GM19455 (cell line): ENCODE data around the gene COX4I1.

Experiments used
- ATAC-seq: cut with Tn5 transposase; IDR thresholded peaks from one replicate; pipeline ENCODE4 v1.9.1; 2021; ENCODE audit not compliant: unreplicated experiment

Gene COX4I1

DNA sequence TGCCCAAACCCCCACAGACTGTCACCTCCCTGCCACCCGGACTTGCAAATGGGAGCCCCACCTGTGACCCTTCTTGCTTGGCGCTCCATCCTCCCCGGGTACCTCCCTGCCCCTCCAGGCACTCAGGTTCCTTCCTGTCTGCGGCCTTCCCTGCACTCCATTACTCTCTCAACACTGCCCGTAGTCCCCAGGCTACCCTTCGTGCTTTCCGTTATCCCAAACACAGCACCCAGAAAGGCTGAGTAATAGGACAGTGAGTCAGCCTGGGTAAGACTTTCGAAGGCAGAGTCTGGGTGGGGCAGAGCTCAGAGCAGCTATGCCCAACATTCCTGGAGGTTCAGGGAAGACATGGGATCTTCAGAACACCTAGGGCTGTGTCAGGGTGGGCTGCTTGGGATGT is 32.0 kb upstream of the COX4I1 start:
- no peak for ATAC-seq

DNA sequence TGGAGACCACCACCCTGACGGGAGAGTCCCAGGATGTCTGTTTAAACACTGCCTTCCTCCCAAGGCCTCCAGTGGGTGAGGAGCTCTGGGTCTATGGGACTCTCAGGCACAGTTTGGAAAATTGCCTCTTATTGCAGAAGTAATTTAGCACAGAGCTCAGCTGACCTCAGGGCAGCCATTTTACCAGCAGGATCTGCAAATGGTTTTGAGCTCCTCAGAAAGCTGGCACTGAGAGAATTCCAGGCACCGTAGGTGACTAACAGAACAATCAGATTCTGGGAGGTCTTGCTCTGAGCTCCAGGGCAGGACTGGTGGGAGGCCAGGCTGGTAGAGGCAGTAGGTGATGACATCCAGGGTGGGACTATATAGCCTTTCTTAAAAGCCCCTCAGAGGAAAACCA is 31.3 kb upstream of the COX4I1 start:
- ATAC-seq = no peak

DNA sequence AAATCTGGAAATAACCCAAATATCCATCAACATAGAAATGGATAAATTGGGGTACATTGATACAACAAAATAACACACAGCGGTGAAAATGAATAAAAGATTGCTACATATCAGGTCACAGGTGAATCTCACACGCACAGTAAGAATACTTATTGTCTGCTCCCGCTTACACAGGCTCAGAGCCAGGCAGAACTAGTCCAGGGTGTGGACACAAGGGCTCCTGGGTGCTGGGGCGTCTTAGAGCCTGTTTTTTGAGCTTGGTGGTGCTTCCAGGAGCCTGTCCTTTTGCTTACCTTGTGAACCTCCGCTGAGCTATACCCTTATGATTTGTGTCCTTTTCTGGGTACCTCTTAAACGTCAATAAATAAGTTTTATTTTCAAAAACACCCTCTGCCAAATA is 28.8 kb upstream of the COX4I1 start:
- ATAC-seq = no peak

DNA sequence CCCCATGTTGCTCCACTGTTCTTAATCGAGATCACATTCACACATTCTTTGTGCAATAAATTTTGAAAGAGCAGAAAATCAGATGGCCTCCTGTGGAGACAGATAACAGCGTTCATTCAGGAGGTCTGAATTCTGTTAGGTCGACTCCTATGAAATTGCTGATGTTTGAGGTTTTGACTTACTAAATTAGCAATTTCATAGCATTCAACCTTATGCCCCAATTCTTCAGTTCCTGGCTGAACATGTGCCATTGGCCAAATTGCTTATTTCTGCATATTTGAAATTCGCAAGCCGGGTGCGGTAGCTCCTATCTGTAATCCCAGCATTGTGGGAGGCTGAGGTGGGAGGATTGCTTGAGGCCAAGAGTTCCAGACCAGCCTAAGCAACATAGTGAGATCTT is 26.5 kb upstream of the COX4I1 start:
- no peak for ATAC-seq

DNA sequence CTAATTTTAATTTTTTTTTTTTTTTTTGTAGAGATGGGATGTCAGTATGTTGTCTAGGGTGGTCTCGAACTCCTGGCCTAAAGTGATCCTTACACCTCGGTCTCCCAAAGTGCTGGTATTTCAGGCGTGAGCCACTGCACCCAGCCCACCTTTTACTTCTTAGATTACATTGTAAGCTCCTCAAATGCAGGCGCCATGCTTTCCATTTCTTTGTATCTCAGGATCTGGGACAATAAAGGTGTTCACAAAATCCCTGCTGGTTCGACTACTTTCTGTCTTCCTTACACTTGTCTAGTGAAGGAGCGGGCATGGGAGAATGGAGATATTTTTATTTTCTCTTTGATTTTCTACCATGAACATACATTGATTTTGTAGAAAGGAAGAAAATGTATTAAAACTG is 25.4 kb upstream of the COX4I1 start:
- no peak for ATAC-seq

DNA sequence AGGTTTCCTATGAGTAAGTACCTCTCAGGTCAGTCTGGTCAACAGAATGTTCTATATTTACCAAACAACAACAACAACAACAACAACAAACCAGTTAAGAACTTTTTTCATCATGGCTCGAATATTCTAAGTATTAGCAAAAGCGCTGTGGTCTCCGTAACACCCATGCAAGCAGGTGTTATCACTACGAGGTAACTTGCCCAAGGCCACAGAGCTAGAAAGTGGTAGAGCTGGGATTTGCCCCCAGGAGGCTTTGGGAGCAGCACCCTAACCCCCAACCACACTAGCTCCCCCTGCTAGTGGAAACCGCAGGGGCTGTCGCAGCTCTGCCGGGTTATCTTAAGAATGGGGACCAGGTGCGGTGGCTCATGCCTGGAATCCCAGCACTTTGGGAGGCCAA is 24.7 kb upstream of the COX4I1 start:
- no peak for ATAC-seq

DNA sequence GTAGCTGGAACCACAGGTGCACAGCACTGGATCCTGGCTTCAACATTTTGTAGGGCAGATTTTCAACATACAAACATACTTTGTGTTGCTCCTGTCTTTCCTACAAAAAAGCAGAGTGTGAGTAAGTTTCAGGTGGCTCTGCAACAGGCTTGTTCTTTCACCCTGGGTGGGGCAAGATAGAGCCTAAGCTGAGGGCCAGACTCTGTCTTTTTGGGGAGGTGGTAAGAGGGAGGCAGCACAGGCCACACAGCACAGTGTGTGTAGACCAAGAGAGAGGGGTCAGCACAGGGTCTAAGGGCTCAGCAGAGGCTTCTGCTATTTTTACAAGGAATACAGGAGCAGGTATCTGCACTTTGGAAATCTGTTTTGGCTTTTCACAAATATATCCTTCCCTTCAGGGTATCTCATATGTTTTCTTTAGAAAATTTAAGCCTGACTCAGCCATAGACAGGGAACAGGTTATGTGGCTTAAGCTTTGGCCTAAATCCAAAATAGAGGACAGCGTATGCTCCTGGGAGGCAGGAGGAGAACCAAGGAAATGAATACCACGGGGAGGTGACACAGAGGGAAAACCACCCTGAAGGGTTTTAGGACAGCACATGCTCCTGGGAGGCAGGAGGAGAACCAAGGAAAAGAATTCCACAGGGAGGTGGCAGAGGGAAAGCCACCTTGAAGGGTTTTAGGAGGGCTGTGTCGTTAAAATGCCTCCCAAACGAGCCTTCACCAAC is 21.7 kb upstream of the COX4I1 start:
- no peak for ATAC-seq

DNA sequence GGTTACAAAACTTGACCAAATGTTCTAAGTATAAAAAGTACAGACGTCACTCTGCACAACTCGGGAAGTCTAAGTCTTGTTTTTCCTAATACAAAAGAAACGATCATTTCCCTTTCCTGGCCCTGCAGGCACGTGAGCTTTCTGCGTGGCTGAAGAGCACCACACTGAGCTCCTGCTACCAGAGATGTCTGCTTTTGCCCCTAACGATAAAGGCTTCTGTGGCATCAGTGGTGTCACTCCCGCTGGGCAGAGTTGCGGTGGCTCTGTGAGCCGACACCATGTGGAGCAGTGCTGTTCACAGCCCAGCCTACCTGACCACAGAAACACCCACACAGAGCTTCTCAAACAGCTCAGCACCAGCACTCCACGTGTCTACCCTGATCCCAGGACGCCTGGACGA is 20.6 kb upstream of the COX4I1 start:
- no peak for ATAC-seq

DNA sequence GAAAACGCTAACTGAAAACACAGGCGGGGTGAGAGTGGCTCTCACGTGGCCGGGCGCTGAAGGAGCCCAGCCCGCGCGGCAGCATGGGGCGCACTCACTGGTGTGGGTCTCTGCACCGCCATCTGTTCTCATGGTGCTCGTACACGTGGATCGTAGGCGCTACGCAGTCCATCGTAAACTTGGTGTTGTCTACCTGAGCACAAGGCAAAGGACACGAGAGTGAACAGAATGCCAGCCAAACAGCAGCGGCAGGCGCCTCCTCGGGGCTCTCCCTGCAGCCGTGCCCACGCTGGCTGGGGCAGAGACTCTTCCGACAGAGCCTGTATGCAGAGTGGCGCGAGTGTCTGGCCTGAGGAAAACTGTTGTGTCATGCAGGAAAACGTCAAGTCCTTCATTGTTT is 19.2 kb upstream of the COX4I1 start:
- ATAC-seq = no peak

DNA sequence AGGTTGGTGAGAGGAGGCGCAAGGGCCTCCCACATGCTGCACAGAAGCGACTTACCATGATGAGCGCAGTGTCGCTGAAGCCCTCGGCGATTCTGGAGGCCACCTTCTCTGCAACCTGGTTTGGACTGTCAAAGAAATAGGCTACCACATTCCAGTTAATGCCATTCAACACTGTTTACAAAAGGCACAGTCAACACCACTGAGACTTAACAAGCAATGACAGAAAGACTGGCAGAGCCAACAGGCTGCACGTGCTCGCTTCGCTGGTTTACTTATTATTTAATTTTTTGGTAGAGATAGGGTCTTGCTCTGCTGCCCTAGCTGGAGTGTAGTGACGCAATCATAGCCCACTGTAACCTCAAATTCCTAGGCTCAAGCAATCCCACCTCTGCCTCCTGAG is 18.3 kb upstream of the COX4I1 start:
- ATAC-seq = no peak

DNA sequence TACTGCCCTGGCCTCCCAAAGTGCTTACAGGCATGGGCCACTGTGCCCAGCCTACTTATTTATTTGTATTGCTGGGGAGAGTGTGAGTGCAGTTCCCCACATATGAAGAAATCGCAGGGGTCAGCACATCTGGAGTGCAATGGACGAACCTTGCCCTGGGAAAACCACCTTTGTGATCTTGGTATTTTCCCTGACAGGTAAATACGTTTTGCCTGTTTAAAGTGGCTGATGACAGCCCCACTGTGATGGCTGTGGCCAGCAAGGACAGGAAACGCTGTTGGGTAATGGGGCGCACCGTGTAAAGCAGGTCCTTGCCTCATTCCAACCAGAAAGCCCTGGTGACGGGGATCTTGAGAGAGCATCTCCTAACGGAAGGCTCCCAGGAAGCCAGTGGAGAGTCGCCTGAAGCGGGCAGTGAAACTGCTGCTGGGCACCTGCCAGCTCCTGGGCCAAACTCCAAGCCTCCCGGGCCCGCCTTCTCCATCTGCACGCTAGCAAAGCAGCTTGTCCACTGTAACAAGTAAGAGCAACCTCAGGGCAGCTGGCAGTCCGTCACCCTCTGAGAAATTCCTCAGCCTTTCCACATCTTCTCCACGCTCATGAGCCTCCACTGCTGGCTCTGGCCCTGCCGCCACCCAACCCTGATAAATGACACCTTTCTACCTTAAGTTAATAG is 17.7 kb upstream of the COX4I1 start:
- no peak for ATAC-seq

DNA sequence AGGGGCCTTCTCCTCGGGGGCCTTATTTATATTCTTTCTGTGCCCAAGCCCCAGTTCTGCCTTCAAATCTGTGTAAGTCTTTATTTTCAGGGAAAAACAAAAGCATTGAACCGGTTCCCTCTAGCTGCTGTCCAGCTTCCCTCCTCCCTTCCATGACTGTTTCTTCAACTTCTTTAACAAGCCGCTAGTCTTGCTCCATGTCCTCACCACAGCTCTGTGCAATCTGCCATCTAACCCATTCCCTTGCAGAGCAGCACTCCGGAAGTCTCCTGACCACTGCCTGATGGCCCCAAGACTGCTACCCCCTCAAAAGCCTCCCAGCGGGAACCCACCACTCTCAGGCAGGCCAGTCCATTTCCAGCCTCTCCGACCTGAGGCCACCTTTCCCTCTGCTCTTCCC is 17.0 kb upstream of the COX4I1 start:
- no peak for ATAC-seq

DNA sequence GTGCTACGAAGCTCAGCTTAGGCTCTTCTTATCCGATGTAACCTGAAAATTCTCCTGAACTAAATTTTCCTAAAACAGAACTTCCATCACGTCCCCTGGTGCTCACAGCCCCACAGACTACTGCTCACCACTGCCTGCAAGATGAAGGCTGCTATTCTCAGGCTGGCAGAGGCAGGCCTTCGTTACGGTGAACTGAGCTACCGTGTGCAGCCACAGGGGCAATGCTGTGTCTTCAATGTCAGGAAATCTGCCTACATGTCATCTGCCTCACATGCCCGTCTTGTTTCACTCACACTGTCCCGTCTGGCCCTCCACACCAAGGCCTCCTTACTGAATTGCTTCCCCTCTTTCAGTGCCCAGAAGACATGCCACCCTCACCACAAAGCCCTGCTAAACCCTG is 16.1 kb upstream of the COX4I1 start:
- ATAC-seq = no peak

DNA sequence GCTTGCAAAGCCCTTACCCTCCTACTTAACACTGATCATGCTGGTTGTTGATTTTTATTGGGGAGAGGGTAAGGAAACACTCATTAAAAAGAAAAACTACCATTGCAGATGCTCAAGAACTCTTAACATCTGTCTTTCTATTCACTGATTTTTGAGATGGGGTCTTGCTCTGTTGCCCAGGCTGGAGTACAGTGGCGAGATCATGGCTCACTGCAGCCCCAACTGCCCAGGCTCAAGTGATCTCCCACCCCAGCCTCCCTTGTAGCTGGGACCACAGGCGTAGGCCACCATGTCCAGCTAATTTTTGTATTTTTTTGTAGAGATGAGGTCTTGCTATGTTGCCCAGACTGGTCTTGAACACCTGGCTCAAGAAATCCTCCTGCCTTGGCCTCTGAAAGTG is 14.7 kb upstream of the COX4I1 start:
- no peak for ATAC-seq

DNA sequence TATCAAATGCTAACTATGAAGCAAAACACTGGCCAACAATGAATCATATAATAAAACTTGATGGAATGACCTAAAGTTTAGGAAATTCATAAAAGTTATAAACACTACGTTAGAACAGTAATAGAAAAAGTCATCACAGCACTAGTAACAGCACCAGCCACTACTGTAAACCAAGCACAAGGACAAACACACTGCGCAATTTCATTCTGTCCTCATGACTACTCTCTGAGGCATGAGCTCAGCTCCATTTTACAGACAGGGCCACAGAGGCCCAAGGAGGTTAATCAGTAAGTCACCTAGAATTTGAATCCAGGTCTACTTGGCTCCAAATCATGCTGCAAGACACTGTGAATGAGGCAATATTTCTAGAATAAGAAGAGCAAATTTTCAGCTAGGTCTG is 13.6 kb upstream of the COX4I1 start:
- no peak for ATAC-seq

DNA sequence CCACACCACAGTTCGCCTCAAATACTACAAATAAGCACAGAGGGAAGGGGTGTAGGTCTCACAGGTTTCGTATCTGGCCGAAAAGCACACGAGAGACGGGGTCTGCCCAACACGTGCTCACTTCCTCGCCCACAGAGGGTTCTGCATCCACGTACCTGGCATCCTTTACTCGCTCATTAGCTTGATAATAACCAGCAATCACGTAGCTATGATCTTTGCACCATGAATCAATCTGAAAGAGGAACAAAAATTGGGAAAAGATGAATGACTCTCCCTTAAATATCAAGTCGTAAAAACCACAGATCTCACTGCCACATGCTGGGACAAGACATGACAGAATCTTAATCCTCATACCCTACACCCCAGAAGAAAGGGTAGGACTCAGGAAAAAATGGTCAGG is 10.7 kb upstream of the COX4I1 start:
- no peak for ATAC-seq

DNA sequence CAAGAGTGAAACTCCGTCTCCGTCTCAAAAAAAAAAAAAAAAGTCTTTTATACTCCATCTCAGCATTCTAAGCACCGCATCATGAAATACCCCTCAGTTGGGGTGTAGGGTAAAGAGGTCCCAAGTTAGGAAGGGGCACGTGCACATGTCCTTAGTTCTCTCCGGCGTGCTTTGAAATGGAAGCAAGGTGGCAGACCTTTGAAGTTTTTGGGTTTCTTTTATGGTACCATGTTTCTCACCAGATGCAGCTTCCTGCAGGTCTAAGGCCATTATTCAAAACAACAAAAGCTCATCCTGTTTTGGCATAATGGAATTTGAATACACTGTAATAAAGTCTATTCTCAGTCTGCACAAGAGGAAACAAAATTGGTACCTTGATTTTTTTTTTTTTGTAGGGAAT is 9.7 kb upstream of the COX4I1 start:
- ATAC-seq = no peak

DNA sequence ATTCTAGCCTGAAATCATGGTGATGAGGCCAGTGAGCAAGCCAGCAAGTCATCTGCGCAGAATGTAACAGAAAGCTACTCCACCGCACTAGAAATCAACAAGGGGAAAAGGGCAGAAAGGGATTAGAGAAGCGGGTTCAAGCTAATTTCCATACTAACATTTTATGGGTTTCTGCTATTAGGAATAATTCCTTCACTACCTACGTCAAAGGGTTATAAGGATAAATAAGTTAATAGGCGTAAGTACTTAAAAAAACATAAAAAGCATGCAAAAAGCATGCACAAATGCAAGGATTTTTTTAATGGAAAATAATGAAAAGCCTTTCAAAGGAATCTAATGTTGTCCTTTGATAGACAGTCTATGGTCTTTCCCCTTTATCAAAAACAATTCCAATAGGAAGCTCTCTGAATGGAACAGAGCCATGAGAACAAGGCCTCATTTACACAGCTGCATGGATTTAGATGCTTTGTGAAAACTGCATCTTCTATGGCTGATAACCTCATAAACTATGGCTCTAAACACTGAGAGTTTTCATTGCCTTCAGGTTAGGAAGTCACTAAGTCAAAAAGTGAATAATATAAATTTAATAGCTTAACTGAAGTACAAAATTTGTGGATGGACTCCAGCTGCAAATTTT is 5.7 kb upstream of the COX4I1 start:
- no peak for ATAC-seq

DNA sequence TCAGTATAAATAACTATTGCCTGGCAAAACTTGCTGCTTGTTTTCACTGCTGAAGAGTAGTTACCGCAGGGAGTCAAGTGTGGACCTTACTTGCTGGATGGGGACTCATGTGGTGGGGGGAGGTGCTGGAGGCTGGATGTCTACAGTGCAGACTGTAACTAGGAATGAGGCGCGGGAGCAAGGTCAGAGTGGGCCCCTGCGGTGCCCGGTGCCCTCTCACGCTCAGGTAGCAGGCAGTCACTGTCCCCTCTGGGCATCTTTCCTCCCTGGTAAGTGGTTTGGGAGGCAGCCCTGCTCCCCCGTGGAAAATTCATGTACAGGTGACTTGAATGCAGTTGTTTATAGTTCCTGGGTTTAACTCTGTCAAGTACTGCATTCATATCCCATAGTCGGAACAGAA is 4.8 kb upstream of the COX4I1 start:
- no peak for ATAC-seq

DNA sequence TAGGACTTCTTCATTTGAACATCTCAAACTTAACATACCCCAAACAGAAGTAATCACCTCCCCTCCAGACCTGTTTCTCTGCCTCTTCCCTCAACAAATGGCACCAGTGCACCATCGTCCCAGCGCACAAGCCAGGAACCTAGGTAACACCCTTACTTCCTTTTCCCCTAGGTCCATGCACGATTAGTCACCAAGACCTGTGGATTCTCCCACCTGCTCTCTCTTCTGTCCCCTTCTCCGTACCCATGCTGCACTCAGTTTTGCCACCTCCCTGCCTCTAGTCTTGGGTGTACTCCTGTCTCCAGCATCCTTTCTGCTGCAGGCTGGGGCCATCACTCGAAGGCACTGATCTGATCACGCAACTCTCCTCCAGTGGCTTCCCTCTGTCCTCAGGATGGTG is 3.3 kb upstream of the COX4I1 start:
- ATAC-seq = no peak

DNA sequence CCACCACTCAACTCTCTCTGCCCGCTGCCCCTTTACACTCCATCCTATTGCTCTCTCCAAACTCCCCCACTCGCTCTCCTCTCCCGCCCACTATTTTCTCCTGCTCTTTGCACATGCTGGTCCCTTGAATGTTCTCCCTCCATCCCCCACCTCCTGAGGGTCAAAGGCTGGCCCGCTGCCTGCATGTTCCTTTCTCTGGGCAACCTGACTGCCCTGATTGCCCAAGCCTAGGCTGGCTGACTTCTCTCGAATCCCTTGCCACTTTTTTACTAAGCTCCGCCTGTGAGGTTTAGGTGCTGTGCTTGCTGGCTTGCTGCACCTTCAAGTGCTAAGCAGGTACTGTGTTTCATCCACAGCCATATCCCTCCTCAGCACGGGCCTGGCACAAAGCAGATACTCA is 2.9 kb upstream of the COX4I1 start:
- ATAC-seq = no peak

DNA sequence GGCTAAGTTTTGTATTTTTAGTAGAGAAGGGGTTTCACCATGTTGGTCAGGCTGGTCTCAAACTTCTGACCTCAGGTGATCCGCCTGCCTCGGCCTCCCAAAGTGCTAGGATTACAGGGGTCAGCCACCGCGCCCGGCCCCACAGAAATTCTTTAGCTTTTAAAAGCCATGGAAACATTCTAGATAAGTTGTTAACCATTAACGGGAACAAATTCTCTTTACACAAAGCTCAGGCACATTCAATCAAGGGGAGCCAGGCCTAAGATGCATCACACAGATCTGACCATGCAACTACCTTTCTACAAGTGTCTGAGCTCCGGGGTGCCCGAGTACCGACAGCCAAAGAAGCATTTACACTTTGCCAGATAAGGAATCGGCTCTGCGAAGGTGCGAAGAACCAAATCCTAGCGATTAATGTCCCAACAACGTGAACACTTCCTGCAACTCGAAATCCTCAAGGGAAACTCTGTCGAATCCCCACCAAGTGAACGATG is 1.2 kb upstream of the COX4I1 start:
- no peak for ATAC-seq
